Gastrocnemius medialis (tissue), 4 donors: ENCODE results near the gene RFTN1.

Experiments
- POLR2A ChIP-seq, 2 donors: fragments of 450-650 bp; IDR thresholded peaks; one replicate each; pipeline ENCODE4 v1.6.1; 2017; ENCODE audit warnings: antibody characterized with exemption in 2 of 2, mild to moderate bottlenecking in 2 of 2, moderate library complexity in 2 of 2
- TF ChIP-seq, protein P1 (sequence below), 5 experiments: fragments of 450-650 bp in 3 of 5; fragments of 200-600 bp in 2 of 5; sonication (generic) in 2 of 5; IDR thresholded peaks in 4 of 5; conservative IDR thresholded peaks in 1 of 5; 1 replicate in 4 of 5; 2 replicates in 1 of 5; pipeline ENCODE4 v1.5.1; 2016 to 2019; ENCODE audit warnings: antibody characterized with exemption in 5 of 5, mild to moderate bottlenecking in 3 of 5, moderate library complexity in 3 of 5

DNA sequence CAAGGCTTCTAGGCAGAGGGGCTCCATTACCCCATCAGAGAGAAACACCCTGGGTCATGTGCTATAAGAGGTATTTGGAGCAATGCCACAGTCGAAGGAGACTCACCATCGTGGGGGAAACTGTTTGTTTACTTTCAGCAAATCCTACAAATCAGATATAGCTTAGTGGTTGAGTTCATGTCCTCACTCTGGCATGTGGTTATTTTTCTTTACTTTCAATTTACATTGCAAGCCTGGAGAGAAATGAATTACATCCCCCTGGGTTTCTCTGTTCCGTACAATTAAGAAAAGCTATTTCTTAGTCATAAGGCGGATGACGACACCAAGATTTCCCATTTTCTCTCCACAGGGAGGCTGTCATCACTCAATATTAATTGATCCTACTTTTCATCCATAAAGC lies 36.9 kb downstream of the RFTN1 start:
- TF ChIP-seq, protein P1, sequence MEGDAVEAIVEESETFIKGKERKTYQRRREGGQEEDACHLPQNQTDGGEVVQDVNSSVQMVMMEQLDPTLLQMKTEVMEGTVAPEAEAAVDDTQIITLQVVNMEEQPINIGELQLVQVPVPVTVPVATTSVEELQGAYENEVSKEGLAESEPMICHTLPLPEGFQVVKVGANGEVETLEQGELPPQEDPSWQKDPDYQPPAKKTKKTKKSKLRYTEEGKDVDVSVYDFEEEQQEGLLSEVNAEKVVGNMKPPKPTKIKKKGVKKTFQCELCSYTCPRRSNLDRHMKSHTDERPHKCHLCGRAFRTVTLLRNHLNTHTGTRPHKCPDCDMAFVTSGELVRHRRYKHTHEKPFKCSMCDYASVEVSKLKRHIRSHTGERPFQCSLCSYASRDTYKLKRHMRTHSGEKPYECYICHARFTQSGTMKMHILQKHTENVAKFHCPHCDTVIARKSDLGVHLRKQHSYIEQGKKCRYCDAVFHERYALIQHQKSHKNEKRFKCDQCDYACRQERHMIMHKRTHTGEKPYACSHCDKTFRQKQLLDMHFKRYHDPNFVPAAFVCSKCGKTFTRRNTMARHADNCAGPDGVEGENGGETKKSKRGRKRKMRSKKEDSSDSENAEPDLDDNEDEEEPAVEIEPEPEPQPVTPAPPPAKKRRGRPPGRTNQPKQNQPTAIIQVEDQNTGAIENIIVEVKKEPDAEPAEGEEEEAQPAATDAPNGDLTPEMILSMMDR (IDR thresholded peaks at IDR 0.05 in 4 of 5, conservative IDR thresholded peaks at IDR 0.05 in 1 of 5), result no peak
- no peak for TF ChIP-seq POLR2A (IDR thresholded peaks at IDR 0.05)
